SK-N-MC (cell line): ENCODE measurements around the gene TMEM255B.
"Not testable (repeated sequence)": the region's sequence is repeated elsewhere in the genome, so short reads cannot be mapped to it uniquely, and the experiment has no call there.

Experiments used
- DNase-seq: peaks from one replicate; pipeline ENCODE4 v3.0.0-alpha.2; 2011; ENCODE audit warnings: low read depth, low spot score
- H3K27ac ChIP-seq: fragments of 200-600 bp; sonication (generic); 2 replicates; pipeline ENCODE4 v1.5.1; 2016; ENCODE audit warnings: mixed run types
- H3K36me3 ChIP-seq: fragments of 200-600 bp; sonication (generic); 2 replicates; pipeline ENCODE4 v1.6.1; 2017; ENCODE audit warnings: antibody characterized with exemption, low read length, mixed read lengths; ENCODE audit not compliant: insufficient read depth
- H3K4me3 ChIP-seq: fragments of 200-600 bp; sonication (generic); 2 replicates; pipeline ENCODE4 v1.5.1; 2016
- H3K9ac ChIP-seq: fragments of 200-600 bp; sonication (generic); 2 replicates; pipeline ENCODE4 v1.8.0; 2017; ENCODE audit warnings: mixed run types, mixed read lengths; ENCODE audit not compliant: insufficient read length
- H3K9me3 ChIP-seq: fragments of 200-600 bp; sonication (generic); 2 replicates; pipeline ENCODE4 v1.6.1; 2017; ENCODE audit warnings: low read depth, mild to moderate bottlenecking, antibody characterized with exemption, low read length, moderate library complexity, mixed read lengths
- EZH2 ChIP-seq: fragments of 200-600 bp; sonication (generic); IDR thresholded peaks from one replicate; pipeline ENCODE4 v1.6.1; 2017; ENCODE audit warnings: antibody characterized with exemption
- FOXP2 ChIP-seq: optimal IDR thresholded peaks from 2 replicates; pipeline ENCODE3; 2011; ENCODE audit warnings: mild to moderate bottlenecking, moderate library complexity; ENCODE audit not compliant: insufficient read depth; ENCODE audit errors: extremely low read length, control extremely low read depth
- POLR2AphosphoS5 ChIP-seq: IDR thresholded peaks from 2 replicates; pipeline ENCODE4 v1.6.1; 2012; ENCODE audit warnings: mild to moderate bottlenecking, low read depth, low read length, borderline replicate concordance

Gene TMEM255B

GRCh38 chr13:113758651-113759524 is at the start of gene TMEM255B:
Gene TMEM255B, plus strand, starts transcription at chr13:113759226. Its CDS starts 44 bp downstream, at chr13:113759270.
- H3K4me3 ChIP-seq: peak within 1 kb of the TSS; percentile 80
- no peaks in the 10 kb centered on the region for H3K9me3 ChIP-seq
- DNase-seq: no peak
- no peak for TF ChIP-seq POLR2AphosphoS5
- no peak for TF ChIP-seq EZH2
- TF ChIP-seq FOXP2: no peak
- no peak within 1 kb of the TSS for H3K27ac ChIP-seq
- no peaks in the 10 kb centered on the region for H3K36me3 ChIP-seq
- peak within 1 kb of the TSS; percentile 46 for H3K9ac ChIP-seq

- no peak for DNase-seq
- TF ChIP-seq FOXP2: no peak
- TF ChIP-seq POLR2AphosphoS5: no peak
- no peak for TF ChIP-seq EZH2
- Histone ChIP-seq H3K9me3 (no peaks in the 10 kb centered on the region), H3K27ac (no peak overlapping the region), H3K36me3 (no peaks in the 10 kb centered on the region), H3K9ac (no peak overlapping the region), H3K4me3 (no peak overlapping the region)
Observed at GRCh38 chr13:113722921-113723320, 36.1 kb upstream of the TMEM255B start.

GRCh38 chr13:113723410-113724015 is 35.5 kb upstream of the TMEM255B start:
- Histone ChIP-seq H3K36me3 (no peaks in the 10 kb centered on the region), H3K9ac (no peak overlapping the region), H3K27ac (no peak overlapping the region), H3K9me3 (no peaks in the 10 kb centered on the region), H3K4me3 (no peak overlapping the region)
- DNase-seq: no peak
- TF ChIP-seq EZH2 (no peak), FOXP2 (no peak), POLR2AphosphoS5 (no peak)

GRCh38 chr13:113724016-113724758 is 34.8 kb upstream of the TMEM255B start:
- TF ChIP-seq EZH2: no peak
- TF ChIP-seq FOXP2: no peak
- no peak for TF ChIP-seq POLR2AphosphoS5
- Histone ChIP-seq H3K4me3 (no peak overlapping the region), H3K9me3 (no peaks in the 10 kb centered on the region), H3K9ac (no peak overlapping the region), H3K27ac (no peak overlapping the region), H3K36me3 (no peaks in the 10 kb centered on the region)
- no peak for DNase-seq

GRCh38 chr13:113724780-113725315 is 34.2 kb upstream of the TMEM255B start:
- no peak overlapping the region for H3K27ac ChIP-seq
- H3K4me3 ChIP-seq: no peak overlapping the region
- no peaks in the 10 kb centered on the region for H3K9me3 ChIP-seq
- no peak overlapping the region for H3K9ac ChIP-seq
- H3K36me3 ChIP-seq: no peaks in the 10 kb centered on the region
- TF ChIP-seq EZH2 (no peak), FOXP2 (no peak), POLR2AphosphoS5 (no peak)
- DNase-seq: no peak

- H3K9me3 ChIP-seq, H3K27ac ChIP-seq, H3K4me3 ChIP-seq, H3K9ac ChIP-seq, H3K36me3 ChIP-seq, DNase-seq: not testable (repeated sequence)
Observed at GRCh38 chr13:113725329-113726105, 33.5 kb upstream of the TMEM255B start.

GRCh38 chr13:113726106-113726821 is 32.8 kb upstream of the TMEM255B start:
- H3K4me3 ChIP-seq, H3K36me3 ChIP-seq, H3K9me3 ChIP-seq, H3K9ac ChIP-seq, DNase-seq, H3K27ac ChIP-seq: not testable (repeated sequence)

- Histone ChIP-seq H3K27ac (no peak overlapping the region), H3K36me3 (no peaks in the 10 kb centered on the region), H3K4me3 (no peak overlapping the region), H3K9ac (no peak overlapping the region), H3K9me3 (no peaks in the 10 kb centered on the region)
- TF ChIP-seq EZH2: no peak
- no peak for TF ChIP-seq FOXP2
- no peak for TF ChIP-seq POLR2AphosphoS5
- DNase-seq: no peak
Observed at GRCh38 chr13:113726961-113727411, 32.0 kb upstream of the TMEM255B start.
